A673 (cell line): ENCODE data around the gene TMEM14C. TPM values are rescaled to one million over a fixed set of nuclear protein-coding genes. Genes with fewer than 3 reads are reported as not detected.

Experiments
- BruUV-seq: library from RNA; stranded (reverse); fragments of 400-500 nt; replicated peaks from 2 replicates; lab custom pipeline; 2021; lab: Mats Ljungman, UMichigan
- CTCF ChIA-PET: fragments of 300-600 bp; sonication (Branson Sonifier 250); formaldehyde crosslinking; loops from one replicate; lab custom pipeline; 2022; ENCODE audit warnings: antibody characterized with exemption; lab: Charles Lee
- POLR2A ChIA-PET: fragments of 300-600 bp; sonication (Branson Sonifier 250); formaldehyde crosslinking; loops from one replicate; lab custom pipeline; 2022; ENCODE audit warnings: antibody characterized with exemption; ENCODE audit not compliant: low non-redundant PET; lab: Charles Lee
- DNase-seq: peaks from one replicate; pipeline ENCODE4 v3.0.0-alpha.2; 2015; ENCODE audit warnings: low spot score
- H3K27ac ChIP-seq: fragments of 200-600 bp; sonication (generic); 2 replicates; pipeline ENCODE4 v1.5.1; 2016; ENCODE audit warnings: mixed run types, low read depth, mild to moderate bottlenecking, mixed read lengths, antibody characterized with exemption, low read length; ENCODE audit not compliant: poor library complexity, severe bottlenecking
- H3K27me3 ChIP-seq: fragments of 200-600 bp; sonication (generic); replicated peaks from 2 replicates; pipeline ENCODE4 v1.6.1; 2017; ENCODE audit warnings: mixed run types, low read depth, mild to moderate bottlenecking, mixed read lengths, antibody characterized with exemption, low read length; ENCODE audit not compliant: insufficient read depth, poor library complexity
- H3K36me3 ChIP-seq: fragments of 200-600 bp; sonication (generic); 2 replicates; pipeline ENCODE4 v1.6.1; 2016; ENCODE audit warnings: mixed run types, mild to moderate bottlenecking, mixed read lengths, antibody characterized with exemption, low read length; ENCODE audit not compliant: insufficient read depth, poor library complexity, severe bottlenecking
- H3K4me1 ChIP-seq: fragments of 200-600 bp; sonication (generic); 2 replicates; pipeline ENCODE4 v1.6.1; 2017; ENCODE audit warnings: mixed run types, mild to moderate bottlenecking, mixed read lengths, antibody characterized with exemption, low read length; ENCODE audit not compliant: insufficient read depth, poor library complexity, severe bottlenecking
- H3K4me3 ChIP-seq: fragments of 200-600 bp; sonication (generic); 2 replicates; pipeline ENCODE4 v1.5.1; 2016; ENCODE audit warnings: low read depth, mixed run types, mild to moderate bottlenecking, mixed read lengths, low read length; ENCODE audit not compliant: poor library complexity, severe bottlenecking
- H3K9me3 ChIP-seq: fragments of 200-600 bp; sonication (generic); 2 replicates; pipeline ENCODE4 v1.6.1; 2016; ENCODE audit warnings: mixed run types, low read depth, mild to moderate bottlenecking, mixed read lengths, antibody characterized with exemption, low read length; ENCODE audit not compliant: poor library complexity, severe bottlenecking
- EZH2 ChIP-seq: fragments of 200-600 bp; sonication (generic); IDR thresholded peaks from 2 replicates; pipeline ENCODE4 v1.6.1; 2017; ENCODE audit warnings: borderline replicate concordance, low read depth, mild to moderate bottlenecking, mixed read lengths, antibody characterized with exemption, low read length; ENCODE audit not compliant: poor library complexity, severe bottlenecking
- intact Hi-C: fragments of 100-400 bp; cut with micrococcal nuclease; formaldehyde crosslinking; loops from one replicate; pipeline ENCODE4 v1.10.0; 2022; ENCODE audit not compliant: unreplicated experiment
- total RNA-seq: library from RNA; stranded (reverse); gene quantifications from 2 replicates; pipeline ENCODE4 v1.2.3, GENCODE V29; 2021
- TF ChIP-seq, protein P1 (sequence below): fragments of 300-800, 200-600 bp; sonication (generic); conservative IDR thresholded peaks from 2 replicates; pipeline ENCODE4 v1.5.1; 2017; ENCODE audit warnings: low read depth, mild to moderate bottlenecking, antibody characterized with exemption, low read length, moderate library complexity, mixed read lengths

Gene TMEM14C
- total RNA-seq, 1 experiment from 2014 or later, result 68.3 TPM

DNA sequence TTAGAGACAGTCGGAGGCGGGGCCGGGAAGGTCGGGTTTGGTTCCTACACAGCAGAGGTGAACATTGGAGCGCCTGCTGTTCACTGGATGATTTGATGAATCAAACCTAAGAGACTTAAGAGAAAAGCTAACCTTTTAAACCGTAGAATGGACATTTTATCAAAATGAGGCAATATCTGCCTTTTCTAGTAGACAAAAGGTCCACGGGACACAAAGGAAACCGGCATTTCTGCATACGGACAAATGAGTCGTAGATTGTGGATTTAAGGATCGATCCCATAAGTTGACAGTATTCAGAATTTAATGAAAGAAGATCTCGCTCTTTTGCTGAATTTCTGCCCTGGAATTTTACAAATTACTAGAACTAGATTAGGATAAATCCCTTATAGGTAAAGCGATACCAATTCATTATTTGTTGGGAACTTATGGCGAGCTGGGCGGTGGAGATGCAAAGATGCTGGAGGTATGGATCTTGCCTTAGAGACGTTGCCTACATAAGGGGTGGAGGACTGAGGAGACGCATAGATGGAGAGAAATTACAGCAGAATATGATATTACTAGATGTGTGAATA lies 27.7 kb upstream of the TMEM14C start:
- Histone ChIP-seq H3K27ac (peak overlapping the region; percentile 99), H3K4me3 (peak overlapping the region; percentile 66), H3K4me1 (peaks cover 7% of the 10 kb centered on the region), H3K36me3 (peaks cover 23% of the 10 kb centered on the region), H3K27me3 (no peaks in the 10 kb centered on the region), H3K9me3 (no peaks in the 10 kb centered on the region)
- TF ChIP-seq, protein P1, sequence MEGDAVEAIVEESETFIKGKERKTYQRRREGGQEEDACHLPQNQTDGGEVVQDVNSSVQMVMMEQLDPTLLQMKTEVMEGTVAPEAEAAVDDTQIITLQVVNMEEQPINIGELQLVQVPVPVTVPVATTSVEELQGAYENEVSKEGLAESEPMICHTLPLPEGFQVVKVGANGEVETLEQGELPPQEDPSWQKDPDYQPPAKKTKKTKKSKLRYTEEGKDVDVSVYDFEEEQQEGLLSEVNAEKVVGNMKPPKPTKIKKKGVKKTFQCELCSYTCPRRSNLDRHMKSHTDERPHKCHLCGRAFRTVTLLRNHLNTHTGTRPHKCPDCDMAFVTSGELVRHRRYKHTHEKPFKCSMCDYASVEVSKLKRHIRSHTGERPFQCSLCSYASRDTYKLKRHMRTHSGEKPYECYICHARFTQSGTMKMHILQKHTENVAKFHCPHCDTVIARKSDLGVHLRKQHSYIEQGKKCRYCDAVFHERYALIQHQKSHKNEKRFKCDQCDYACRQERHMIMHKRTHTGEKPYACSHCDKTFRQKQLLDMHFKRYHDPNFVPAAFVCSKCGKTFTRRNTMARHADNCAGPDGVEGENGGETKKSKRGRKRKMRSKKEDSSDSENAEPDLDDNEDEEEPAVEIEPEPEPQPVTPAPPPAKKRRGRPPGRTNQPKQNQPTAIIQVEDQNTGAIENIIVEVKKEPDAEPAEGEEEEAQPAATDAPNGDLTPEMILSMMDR, result no peak
- no peak for TF ChIP-seq EZH2
- ChIA-PET POLR2A (interaction anchor here (0.6 to 0.7 kb wide), 3 partner anchors 29 to 169 kb away, joined by 4 to 12 read pairs (median 8); no protein-coding TSS in a partner anchor), CTCF (interaction anchor here (0.6 kb wide), 1 partner anchor 64 kb away, joined by 5 read pairs; no protein-coding TSS in a partner anchor)
- intact Hi-C loops, result no loop called here
- TSS peak; percentile 81 for BruUV-seq
- DNase-seq, result no peak

DNA sequence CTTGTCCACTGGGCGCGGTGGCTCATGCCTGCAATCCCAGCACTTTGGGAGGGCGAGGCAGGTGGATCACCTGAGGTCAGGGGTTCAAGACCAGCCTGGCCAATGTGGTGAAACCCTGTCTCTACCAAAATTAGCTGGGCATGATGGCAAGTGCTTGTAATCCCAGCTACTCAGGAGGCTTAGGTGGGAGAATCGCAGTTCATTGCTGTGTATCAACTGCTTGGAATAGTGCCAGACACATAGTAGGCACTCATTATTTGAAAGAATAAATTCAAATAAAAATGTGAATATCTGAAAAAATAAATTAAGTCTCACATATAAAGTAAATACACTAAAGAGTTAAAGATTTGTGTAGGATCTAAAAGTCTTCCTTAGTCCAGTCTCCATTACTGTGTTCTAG lies 26.2 kb upstream of the TMEM14C start:
- intact Hi-C loops, result no loop called here
- Histone ChIP-seq H3K4me1 (peaks cover 7% of the 10 kb centered on the region), H3K27me3 (no peaks in the 10 kb centered on the region), H3K36me3 (peaks cover 28% of the 10 kb centered on the region), H3K9me3 (no peaks in the 10 kb centered on the region), H3K27ac (no peak overlapping the region), H3K4me3 (no peak overlapping the region)
- no peak for DNase-seq
- TF ChIP-seq, protein P1, result no peak
- no peak for TF ChIP-seq EZH2
- POLR2A ChIA-PET, result no interaction called here
- CTCF ChIA-PET, result no interaction called here
- no TSS peak for BruUV-seq

DNA sequence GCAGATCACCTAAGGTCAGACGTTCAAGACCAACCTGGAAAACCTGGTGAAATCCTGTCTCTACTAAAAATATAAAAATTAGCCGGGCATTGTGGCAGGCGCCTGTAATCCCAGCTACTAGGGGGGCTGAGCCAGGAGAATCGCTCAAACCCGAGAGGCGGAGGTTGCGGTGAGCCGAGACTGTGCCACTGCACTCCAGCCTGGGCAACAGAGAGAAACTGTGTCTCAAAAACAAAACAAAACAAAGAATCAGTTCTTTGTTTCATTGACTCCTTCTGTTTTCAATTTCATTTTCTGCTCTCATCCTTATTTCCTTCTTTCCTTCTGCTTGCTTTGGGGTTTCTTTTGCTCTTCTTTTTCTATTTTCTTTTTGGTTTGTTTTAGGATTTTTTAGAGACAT lies 8.9 kb upstream of the TMEM14C start:
- no peaks in the 10 kb centered on the region for H3K4me1 ChIP-seq
- POLR2A ChIA-PET, result no interaction called here

More for the DNA sequence above, 8.9 kb upstream of the TMEM14C start:
- CTCF ChIA-PET, result no interaction called here
- DNase-seq, result no peak
- no TSS peak for BruUV-seq
- intact Hi-C loops, result no loop called here
- Histone ChIP-seq H3K4me3 (no peak overlapping the region), H3K27ac (no peak overlapping the region), H3K27me3 (no peaks in the 10 kb centered on the region), H3K9me3 (peaks cover 4% of the 10 kb centered on the region), H3K36me3 (peaks cover 13% of the 10 kb centered on the region)
- TF ChIP-seq, protein P1, result no peak
- TF ChIP-seq EZH2, result no peak
